ENCODE measurements around the gene MYBBP1A.

The MYBBP1A gene

GRCh38 chr17:4534515-4534914, 20.7 kb downstream of the MYBBP1A start:
- DNase-seq, result no peak

GRCh38 chr17:4533523-4534504, 21.4 kb downstream of the MYBBP1A start:
- DNase-seq, result no peak

GRCh38 chr17:4532860-4533522, 22.2 kb downstream of the MYBBP1A start:
- no peak for DNase-seq

GRCh38 chr17:4531988-4532736, 23.0 kb downstream of the MYBBP1A start:
- DNase-seq, result no peak

- no peak for DNase-seq
Observed at GRCh38 chr17:4530799-4531730, 24.1 kb downstream of the MYBBP1A start.

- DNase-seq, result no peak
Observed at GRCh38 chr17:4529533-4530152, 25.5 kb downstream of the MYBBP1A start.

GRCh38 chr17:4527566-4528125, 27.5 kb downstream of the MYBBP1A start:
- no peak for DNase-seq

- no peak for DNase-seq
Observed at GRCh38 chr17:4527134-4527533, 28.1 kb downstream of the MYBBP1A start.

GRCh38 chr17:4525691-4526397, 29.3 kb downstream of the MYBBP1A start:
- no peak for DNase-seq

GRCh38 chr17:4523946-4524345, 31.2 kb downstream of the MYBBP1A start:
- DNase-seq, result no peak

- no peak for DNase-seq
Observed at GRCh38 chr17:4522661-4523060, 32.5 kb downstream of the MYBBP1A start.

GRCh38 chr17:4520894-4521600, 34.1 kb downstream of the MYBBP1A start:
- no peak for DNase-seq

GRCh38 chr17:4520060-4520893, 34.9 kb downstream of the MYBBP1A start:
- no peak for DNase-seq

- DNase-seq, result no peak
Observed at GRCh38 chr17:4519361-4519788, 35.8 kb downstream of the MYBBP1A start.

GRCh38 chr17:4518901-4519300, 36.3 kb downstream of the MYBBP1A start:
- no peak for DNase-seq

- DNase-seq, result no peak
Observed at GRCh38 chr17:4516735-4517134, 38.4 kb downstream of the MYBBP1A start.

- DNase-seq, result no peak
Observed at GRCh38 chr17:4515501-4515900, 39.7 kb downstream of the MYBBP1A start.

GRCh38 chr17:4514779-4515178, 40.4 kb downstream of the MYBBP1A start:
- DNase-seq, result no peak

- no peak for DNase-seq
Observed at GRCh38 chr17:4514206-4514605, 41.0 kb downstream of the MYBBP1A start.

Data from cortex of kidney (tissue), 1 donor.